ENCODE data around the gene NBDY.
A peak's percentile ranks its signal among the peaks of the same experiment; 100 is the strongest.
"Not testable (repeated sequence)": the region's sequence is repeated elsewhere in the genome, so short reads cannot be mapped to it uniquely, and the experiment has no call there.

Gene NBDY

DNA sequence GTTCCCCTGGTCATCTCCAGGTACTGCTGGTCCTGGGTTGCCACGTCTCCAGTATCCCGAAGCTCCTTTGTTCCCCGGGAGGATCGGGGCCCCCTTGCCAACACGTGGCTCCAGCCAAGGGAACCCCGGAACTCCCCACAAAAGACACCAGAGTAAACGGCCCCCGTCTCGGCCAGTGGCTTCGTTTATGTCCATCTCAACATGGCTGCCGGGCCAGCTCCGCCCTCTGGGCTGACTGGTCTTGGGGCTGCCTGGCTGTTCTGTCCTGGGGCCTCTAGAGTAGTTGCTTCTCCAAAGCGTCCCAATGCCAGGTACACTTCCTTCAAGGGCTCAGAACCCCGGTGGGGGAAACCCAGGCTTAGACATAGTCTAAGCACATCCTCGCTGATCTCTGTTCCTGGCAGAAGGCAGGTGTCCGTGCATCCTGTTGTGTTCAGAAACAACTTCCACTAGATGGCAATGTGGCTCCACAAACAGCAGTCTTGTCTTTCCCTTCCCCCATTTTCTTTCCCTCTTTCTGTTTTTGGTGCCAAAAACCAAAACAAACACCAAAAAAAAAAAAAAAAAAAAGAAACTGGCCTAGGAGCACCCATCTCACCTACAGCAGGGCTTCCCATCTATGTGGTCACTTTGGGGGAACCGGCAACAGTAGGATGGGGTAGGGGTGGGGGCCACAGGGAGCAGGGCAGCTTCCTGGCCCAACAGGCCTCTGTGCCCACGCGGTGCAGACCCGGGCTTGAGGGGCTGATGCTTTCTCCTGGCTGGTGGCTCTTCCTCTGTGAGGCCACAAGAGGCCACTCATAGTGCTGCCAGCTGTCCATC lies 35.3 kb downstream of the NBDY start:
- in situ Hi-C loops (cut with HindIII; ENCODE audit: low sequenced_read_pairs) = no loop called here
- peak; percentile 85 for DNase-seq (ENCODE audit: low read depth)
- peak overlapping the region; percentile 42 for H3K4me3 ChIP-seq (ENCODE audit: low read depth, low read length)
- TF ChIP-seq, protein P1, sequence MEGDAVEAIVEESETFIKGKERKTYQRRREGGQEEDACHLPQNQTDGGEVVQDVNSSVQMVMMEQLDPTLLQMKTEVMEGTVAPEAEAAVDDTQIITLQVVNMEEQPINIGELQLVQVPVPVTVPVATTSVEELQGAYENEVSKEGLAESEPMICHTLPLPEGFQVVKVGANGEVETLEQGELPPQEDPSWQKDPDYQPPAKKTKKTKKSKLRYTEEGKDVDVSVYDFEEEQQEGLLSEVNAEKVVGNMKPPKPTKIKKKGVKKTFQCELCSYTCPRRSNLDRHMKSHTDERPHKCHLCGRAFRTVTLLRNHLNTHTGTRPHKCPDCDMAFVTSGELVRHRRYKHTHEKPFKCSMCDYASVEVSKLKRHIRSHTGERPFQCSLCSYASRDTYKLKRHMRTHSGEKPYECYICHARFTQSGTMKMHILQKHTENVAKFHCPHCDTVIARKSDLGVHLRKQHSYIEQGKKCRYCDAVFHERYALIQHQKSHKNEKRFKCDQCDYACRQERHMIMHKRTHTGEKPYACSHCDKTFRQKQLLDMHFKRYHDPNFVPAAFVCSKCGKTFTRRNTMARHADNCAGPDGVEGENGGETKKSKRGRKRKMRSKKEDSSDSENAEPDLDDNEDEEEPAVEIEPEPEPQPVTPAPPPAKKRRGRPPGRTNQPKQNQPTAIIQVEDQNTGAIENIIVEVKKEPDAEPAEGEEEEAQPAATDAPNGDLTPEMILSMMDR (IDR thresholded peaks at IDR 0.05; ENCODE audit: low read depth, low read length, missing control alignments) = peak; percentile 67

DNA sequence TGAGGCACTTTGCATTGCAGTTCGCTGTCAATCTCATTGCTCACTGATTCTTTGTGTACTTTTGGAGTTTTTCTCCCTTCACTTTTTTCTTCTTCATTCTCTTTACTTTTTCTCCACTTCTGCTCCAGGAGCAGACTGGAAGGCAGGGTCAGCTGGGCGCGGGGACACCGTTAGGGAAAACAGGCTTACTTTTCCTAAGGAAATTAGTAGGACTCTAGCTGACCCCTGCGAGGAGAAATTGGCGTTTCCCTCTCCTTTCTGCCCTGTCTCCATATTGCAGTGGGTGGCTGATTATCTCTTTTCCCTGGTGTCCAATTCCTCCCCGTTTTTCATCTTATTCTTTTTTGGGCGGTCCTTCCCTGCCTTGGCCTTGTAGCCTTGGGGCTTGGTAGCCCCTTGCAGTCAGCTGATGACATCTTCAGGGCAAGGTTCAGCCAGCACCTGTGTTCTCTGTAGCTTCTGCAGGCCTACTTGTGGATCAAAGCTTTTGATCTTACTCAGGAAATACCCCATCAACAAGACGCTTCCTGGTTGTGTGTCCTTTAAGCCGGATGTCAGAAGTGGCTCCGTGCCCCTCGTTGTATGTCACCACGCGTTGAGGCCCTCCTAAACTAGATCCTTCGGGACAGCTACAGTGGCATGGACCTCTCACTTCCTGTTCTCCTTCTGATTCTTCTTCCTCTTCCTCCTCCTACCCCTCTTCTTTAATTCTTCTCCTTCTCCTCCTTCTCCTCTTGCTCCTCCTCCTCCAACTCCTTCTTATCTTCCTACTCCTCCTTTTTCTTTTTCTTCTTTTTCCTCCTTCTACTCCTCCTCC lies 36.1 kb downstream of the NBDY start:
- no peak overlapping the region for H3K4me3 ChIP-seq (ENCODE audit: low read depth, low read length)
- DNase-seq (ENCODE audit: low read depth) = no peak
- in situ Hi-C loops (cut with HindIII; ENCODE audit: low sequenced_read_pairs) = no loop called here

DNA sequence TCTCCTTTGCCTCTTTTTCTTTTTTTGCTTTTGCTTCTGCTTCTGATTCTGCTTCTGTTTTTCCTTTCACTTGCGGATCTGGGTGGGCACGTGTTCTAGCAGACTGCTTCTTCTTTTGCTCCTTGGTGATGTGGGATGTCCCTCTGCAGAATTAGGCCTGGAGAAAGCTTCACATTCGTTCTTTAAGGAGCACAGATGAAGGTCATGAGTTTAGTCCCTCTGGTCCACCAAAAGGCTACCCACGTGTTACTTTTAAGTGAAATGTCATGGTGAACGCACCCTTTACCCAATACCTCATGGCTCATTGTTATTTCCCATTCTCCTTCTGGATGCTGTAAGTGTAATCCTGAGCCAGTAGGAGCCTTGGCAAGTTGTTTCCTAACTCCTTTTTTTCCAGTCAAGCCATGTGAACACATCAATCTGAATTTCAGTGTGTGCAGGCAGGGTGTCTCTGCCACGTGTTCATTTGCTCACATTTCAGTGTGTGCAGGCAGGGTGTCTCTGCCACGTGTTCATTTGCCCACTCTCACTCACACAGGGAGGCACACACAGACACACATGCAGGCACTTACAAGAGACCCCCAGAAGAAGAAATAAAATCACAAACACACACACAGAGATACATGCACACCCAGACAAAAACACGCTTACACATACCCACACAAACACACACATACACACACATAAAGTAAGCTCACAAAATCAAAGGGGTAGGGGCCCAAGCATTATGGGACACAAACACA lies 36.9 kb downstream of the NBDY start:
- no peak for DNase-seq (ENCODE audit: low read depth)
- no peak overlapping the region for H3K4me3 ChIP-seq (ENCODE audit: low read depth, low read length)

More for the DNA sequence above, 36.1 kb downstream of the NBDY start:
- TF ChIP-seq, protein P1 (IDR thresholded peaks at IDR 0.05; ENCODE audit: low read depth, low read length, missing control alignments) = no peak

DNA sequence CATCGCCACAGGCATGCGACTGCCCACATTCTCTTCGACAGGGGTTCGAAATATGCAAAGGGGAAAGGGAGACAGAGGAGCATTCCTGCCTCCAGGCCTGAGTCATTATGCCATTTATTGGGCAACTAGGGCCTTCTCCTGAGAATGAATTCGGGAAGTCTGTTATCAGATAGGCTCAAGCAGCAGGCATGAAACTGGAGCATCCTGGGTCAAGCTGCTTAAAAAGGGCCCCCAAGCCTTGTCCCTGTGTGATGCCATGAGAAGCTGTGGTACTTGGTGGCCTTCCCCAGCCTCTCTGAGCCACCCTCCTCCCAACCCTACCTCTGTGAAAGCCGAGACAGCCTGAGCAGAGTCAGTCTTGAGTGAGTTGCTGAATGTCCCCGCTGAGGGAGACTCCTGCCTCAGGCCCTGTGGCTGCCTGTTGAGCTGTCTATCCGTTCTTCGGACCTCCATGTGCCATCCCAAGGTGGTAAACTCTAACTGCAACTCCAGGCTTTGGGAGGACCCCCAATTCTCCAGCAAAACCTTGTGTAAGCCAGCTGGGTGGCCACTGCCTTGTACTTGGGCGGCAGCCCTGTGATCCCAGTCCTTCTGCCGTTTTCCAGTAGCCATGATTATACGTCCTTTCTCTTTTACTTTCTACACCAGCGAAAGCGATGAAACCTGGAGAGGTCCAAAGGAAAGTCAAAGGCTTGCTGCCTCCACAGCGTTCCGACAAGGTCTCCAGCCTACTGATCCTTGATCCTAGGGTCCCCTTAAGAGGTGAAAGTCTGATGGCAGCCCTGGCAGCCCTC lies 37.7 kb downstream of the NBDY start:
- TF ChIP-seq, protein P1 (IDR thresholded peaks at IDR 0.05; ENCODE audit: low read depth, low read length, missing control alignments) = no peak
- in situ Hi-C loops (cut with HindIII; ENCODE audit: low sequenced_read_pairs) = no loop called here
- no peak for DNase-seq (ENCODE audit: low read depth)
- peak overlapping the region; percentile 38 for H3K4me3 ChIP-seq (ENCODE audit: low read depth, low read length)

More for the DNA sequence above, 36.9 kb downstream of the NBDY start:
- TF ChIP-seq, protein P1 (IDR thresholded peaks at IDR 0.05; ENCODE audit: low read depth, low read length, missing control alignments) = no peak
- in situ Hi-C loops (cut with HindIII; ENCODE audit: low sequenced_read_pairs) = no loop called here

DNA sequence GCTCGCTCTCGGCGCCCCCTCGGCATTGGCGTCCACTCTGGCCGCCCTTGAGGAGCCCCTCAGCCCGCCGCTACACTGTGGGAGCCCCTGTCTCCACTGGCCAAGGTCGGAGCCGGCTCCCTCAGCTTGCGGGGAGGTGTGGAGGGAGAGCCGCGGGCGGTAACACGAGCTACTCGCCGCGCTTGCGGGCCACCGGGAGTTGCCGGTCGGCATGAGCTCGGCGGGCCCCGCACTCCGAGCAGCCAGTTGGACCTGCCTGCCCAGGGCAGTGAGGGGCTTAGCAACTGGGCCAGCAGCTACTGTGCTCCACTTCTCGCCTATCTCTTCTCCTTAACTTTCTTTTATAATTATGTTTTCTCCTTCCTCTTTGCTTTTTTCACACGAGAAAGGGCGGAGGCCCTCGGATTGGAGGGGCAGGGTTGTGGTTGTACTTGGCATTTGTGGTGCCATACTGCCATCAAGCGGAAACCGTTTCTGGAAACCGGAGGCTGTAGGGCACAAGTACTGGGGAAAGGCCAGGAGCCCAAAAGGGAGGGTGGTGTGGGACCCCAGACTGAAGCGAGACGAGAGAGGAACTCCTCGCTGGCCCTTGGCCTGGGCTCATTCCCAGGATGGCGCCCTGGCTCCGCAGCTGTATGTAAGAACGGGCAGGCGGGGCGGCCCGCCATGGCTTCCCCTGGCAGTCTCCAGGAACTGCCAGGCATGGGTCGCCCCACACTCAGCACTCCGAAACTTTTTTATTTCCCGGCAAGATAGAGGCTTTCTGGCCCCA lies 38.5 kb downstream of the NBDY start:
- peak overlapping the region; percentile 38 for H3K4me3 ChIP-seq (ENCODE audit: low read depth, low read length)
- DNase-seq (ENCODE audit: low read depth); in situ Hi-C loops (cut with HindIII; ENCODE audit: low sequenced_read_pairs): not testable (repeated sequence)

DNA sequence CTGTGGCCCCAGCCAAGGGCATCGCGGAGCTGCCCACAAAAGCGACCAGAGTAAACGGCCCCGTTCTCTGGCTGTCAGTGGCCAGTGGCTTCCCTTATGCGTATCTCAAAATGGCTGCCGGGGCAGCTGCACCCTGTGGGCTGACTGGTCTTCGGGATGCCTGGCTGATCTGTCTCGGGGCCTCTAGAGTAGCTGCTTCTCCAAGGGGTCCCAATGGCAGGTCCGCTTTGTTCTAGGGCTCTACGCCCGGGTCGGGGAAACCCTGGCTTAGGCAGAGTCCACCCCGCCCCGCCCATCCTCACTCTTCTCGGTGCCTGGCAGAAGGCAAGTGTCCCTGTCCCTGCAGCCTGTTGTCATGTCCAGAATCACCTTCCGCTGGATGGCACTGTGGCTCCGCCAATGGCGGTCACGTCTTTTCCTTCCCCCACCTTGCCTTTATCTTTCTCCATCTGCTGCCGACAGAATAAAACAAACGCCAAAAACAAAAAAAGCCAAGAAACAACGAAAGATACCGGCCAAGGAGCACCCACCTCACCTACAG lies 39.1 kb downstream of the NBDY start:
- H3K4me3 ChIP-seq (ENCODE audit: low read depth, low read length); DNase-seq (ENCODE audit: low read depth); in situ Hi-C loops (cut with HindIII; ENCODE audit: low sequenced_read_pairs): not testable (repeated sequence)

DNA sequence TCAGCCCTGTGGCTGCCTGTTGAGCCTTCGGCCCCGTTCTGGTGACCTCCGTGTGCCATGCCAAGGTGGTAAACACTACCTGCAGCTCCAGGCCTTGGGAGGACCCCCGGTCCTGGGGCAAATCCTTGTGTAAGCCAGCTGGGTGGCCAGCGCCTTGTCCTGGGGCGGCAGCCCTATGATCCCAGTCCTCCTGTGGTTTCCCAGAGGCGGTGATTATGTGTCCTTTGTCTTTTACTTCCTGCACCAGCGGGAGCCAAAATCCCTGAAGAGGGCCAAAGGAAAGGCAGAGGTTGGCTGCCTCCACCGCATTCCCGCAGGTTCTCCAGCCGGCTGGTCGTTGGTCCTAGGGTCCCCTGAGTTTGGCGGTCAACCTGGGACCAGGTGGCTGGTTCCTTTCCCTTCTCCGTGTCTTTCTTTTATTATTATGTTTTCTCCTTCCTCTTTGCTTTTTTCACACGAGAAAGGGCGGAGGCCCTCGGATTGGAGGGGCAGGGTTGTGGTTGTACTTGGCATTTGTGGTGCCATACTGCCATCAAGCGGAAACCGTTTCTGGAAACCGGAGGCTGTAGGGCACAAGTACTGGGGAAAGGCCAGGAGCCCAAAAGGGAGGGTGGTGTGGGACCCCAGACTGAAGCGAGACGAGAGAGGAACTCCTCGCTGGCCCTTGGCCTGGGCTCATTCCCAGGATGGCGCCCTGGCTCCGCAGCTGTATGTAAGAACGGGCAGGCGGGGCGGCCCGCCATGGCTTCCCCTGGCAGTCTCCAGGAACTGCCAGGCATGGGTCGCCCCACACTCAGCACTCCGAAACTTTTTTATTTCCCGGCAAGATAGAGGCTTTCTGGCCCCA lies 43.9 kb downstream of the NBDY start:
- in situ Hi-C loops (cut with HindIII; ENCODE audit: low sequenced_read_pairs); H3K4me3 ChIP-seq (ENCODE audit: low read depth, low read length); DNase-seq (ENCODE audit: low read depth): not testable (repeated sequence)

DNA sequence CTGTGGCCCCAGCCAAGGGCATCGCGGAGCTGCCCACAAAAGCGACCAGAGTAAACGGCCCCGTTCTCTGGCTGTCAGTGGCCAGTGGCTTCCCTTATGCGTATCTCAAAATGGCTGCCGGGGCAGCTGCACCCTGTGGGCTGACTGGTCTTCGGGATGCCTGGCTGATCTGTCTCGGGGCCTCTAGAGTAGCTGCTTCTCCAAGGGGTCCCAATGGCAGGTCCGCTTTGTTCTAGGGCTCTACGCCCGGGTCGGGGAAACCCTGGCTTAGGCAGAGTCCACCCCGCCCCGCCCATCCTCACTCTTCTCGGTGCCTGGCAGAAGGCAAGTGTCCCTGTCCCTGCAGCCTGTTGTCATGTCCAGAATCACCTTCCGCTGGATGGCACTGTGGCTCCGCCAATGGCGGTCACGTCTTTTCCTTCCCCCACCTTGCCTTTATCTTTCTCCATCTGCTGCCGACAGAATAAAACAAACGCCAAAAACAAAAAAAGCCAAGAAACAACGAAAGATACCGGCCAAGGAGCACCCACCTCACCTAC lies 44.5 kb downstream of the NBDY start:
- H3K4me3 ChIP-seq (ENCODE audit: low read depth, low read length); DNase-seq (ENCODE audit: low read depth); in situ Hi-C loops (cut with HindIII; ENCODE audit: low sequenced_read_pairs): not testable (repeated sequence)

DNA sequence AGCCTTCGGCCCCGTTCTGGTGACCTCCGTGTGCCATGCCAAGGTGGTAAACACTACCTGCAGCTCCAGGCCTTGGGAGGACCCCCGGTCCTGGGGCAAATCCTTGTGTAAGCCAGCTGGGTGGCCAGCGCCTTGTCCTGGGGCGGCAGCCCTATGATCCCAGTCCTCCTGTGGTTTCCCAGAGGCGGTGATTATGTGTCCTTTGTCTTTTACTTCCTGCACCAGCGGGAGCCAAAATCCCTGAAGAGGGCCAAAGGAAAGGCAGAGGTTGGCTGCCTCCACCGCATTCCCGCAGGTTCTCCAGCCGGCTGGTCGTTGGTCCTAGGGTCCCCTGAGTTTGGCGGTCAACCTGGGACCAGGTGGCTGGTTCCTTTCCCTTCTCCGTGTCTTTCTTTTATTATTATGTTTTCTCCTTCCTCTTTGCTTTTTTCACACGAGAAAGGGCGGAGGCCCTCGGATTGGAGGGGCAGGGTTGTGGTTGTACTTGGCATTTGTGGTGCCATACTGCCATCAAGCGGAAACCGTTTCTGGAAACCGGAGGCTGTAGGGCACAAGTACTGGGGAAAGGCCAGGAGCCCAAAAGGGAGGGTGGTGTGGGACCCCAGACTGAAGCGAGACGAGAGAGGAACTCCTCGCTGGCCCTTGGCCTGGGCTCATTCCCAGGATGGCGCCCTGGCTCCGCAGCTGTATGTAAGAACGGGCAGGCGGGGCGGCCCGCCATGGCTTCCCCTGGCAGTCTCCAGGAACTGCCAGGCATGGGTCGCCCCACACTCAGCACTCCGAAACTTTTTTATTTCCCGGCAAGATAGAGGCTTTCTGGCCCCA lies 49.3 kb downstream of the NBDY start:
- H3K4me3 ChIP-seq (ENCODE audit: low read depth, low read length); in situ Hi-C loops (cut with HindIII; ENCODE audit: low sequenced_read_pairs); DNase-seq (ENCODE audit: low read depth): not testable (repeated sequence)

All from astrocyte of the cerebellum (primary cell).